ENCODE data around the gene SEMA5A. TPM values are rescaled to one million over a fixed set of nuclear protein-coding genes. Genes with fewer than 3 reads are reported as not detected.

SEMA5A gene
- total RNA-seq, 1 experiment from 2014 or later, result 22.3 TPM

DNA sequence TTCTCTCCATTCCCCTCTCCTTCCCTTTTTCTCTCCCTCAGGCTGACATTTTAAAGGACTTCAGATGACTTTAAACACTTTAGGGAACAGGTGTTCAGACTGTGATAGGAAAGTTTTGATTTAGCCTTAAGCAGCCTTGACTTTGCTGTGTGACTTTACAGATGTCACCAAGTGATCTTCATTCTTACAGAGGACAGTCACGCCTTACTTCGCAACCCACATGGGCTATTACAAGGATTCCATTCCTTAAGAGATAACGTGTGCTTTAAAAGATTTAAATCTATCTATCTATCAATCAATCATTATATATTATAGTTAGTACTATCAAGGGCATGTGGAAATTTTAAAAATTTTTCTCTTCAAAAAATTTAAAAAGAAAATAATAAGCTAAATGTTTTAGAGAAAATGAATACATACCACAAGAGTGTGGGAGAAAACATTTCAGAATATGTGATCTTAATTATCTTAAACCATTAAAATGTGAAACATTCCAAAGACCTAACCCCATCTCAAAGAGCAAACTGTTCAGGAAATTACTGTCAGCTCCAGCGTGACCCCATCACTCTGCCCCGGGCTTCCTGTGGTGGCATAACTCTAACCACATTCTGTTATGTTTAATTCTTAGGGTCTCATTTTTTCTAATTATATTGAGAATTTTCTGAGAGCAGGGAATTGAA is 530.5 kb downstream of the SEMA5A start:
- no peaks in the 10 kb centered on the region for H3K36me3 ChIP-seq
- no peak overlapping the region for H3K4me3 ChIP-seq
- no peaks in the 10 kb centered on the region for H3K27me3 ChIP-seq
- DNase-seq, result no peak
- H3K9me3 ChIP-seq, result peaks cover 2% of the 10 kb centered on the region; the same call in 1 of the 2 replicates

DNA sequence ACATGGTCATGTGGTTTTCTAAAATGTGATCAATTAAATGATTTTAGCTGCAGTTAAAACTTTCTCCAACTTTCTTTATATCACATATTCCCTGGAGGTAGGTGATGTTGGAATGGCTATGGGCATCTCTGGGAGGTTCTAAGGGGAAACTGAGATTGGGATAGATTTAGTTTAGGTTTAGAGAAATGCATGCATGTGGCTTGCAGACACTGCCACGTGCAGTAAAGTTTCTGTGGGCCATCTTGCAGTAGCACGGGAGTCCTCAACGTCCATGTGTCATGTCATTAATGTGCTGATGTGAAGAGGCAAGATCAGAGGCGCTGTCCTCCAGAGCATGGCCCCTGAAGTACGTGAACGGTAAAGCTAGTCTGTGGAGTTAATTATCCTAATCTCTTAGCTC is 532.7 kb downstream of the SEMA5A start:
- Histone ChIP-seq H3K36me3 (no peaks in the 10 kb centered on the region), H3K9me3 (peaks cover 2% of the 10 kb centered on the region), H3K4me3 (no peak overlapping the region), H3K27me3 (no peaks in the 10 kb centered on the region)
- DNase-seq, result no peak

DNA sequence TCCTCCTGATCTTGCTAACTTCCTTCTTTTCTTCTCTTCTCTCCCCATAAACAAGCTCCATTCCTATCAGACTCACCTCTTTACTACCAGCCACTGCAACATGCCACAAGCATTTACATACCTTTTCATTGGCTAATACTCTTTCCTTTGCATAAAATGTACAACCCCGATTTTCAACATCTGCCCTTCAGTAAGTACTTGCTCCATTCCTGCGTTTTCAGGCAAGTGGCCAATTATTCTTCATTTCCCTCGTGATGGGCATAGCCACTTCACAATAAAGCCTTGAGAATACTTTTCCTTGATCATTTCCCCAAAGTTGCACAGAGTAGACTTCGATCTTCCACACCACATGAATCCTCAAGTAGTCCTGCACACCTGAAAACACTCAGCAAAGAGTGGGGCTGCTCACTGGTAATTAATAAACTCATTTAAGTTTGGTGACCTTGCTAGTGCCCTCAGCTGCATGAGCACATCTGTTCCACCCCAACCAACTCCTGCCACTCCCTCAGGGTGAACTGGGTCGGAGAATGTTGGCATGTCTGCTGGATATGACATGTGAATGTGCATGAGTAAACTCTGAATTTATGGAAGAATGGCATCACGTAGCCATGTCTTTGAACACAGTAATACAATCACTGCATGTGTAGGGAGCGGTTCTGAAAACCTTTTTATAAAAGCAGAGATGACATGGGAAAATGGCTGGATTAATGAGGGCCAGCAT is 535.8 kb downstream of the SEMA5A start:
- no peak overlapping the region for H3K4me3 ChIP-seq
- no peaks in the 10 kb centered on the region for H3K36me3 ChIP-seq
- H3K27me3 ChIP-seq, result 0 out of 2 replicates have a peak, but pooled peaks cover 2% of the 10 kb centered on the region
- DNase-seq, result no peak
- peaks cover 2% of the 10 kb centered on the region for H3K9me3 ChIP-seq

DNA sequence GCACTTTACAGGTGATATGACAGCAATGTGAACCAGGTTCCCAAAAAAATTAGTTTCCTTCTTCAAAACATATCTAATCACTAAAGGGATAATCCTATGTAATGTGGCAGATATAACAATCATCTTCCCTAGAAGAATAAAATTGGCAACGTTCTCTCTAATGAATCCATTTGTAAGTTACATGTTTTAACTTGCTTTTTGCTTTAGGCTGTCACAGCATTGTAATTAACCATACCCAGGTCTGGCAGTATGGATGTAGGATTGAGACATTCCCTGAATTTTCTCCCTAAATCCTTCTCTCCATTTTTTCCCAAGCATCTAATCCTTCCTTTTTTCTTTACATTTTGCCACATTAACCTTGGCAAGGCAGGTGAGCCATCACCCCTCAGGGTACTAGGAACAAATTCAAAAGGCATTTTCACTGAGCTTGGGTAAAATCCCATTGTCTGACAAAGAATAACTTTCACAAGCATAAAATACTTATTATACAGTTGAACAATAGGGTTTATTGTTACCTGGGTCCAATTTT is 548.3 kb downstream of the SEMA5A start:
- Histone ChIP-seq H3K27me3 (no peaks in the 10 kb centered on the region), H3K4me3 (no peak overlapping the region), H3K36me3 (no peaks in the 10 kb centered on the region), H3K9me3 (peaks cover 3% of the 10 kb centered on the region; the same call in 1 of the 2 replicates)
- no peak for DNase-seq

DNA sequence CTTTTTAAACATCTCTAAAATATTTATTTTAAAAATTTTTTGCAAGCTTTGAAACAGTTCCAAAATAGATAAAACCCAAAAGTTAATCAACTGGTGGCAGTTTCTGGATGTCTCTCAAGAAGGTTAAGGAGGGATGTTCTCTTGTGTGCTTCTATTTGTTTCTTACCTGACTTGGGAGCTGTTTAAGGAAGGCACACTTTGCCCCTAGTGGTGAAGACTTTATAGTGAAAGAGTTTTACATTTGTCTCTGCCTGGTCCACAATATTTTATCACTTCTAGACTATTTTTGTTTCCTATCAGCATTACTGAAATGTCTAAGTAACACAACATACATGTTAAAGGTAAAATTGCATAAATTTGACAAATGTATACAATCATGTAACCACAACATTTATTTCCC is 552.8 kb downstream of the SEMA5A start:
- peaks cover 5% of the 10 kb centered on the region; the same call in 1 of the 2 replicates for H3K9me3 ChIP-seq
- DNase-seq, result no peak
- no peaks in the 10 kb centered on the region for H3K27me3 ChIP-seq
- H3K36me3 ChIP-seq, result no peaks in the 10 kb centered on the region
- no peak overlapping the region for H3K4me3 ChIP-seq

Other genes starting within 250 kb of the SEMA5A start
- gene TAS2R1, start 84.3 kb upstream of the SEMA5A start, total RNA-seq (2014; rRNA removed; shearing (Covaris generic); ENCODE audit: low replicate concordance), result 0.64 TPM in 1 of 2 replicates, not detected in the other